ENCODE data around the gene IRF3.

Gene IRF3

GRCh38 chr19:49665351-49666119 lies at the start of gene IRF3, which contains the start of gene BCL2L12:
Gene IRF3, minus strand, starts transcription at chr19:49665857. Its CDS starts 1,019 bp downstream, at chr19:49664838.
Gene BCL2L12, plus strand, starts transcription at chr19:49665933. Its CDS starts 760 bp downstream, at chr19:49666693.
- DNase-seq, result peak; percentile 69 to 87

- DNase-seq, result no peak
Measured at GRCh38 chr19:49713236-49713845, 47.7 kb upstream of the IRF3 start.

- DNase-seq, result peak in 1 of 2 experiments; percentile 42
Measured at GRCh38 chr19:49712397-49712859, 46.8 kb upstream of the IRF3 start.

- DNase-seq, result no peak
Measured at GRCh38 chr19:49710372-49710951, 44.8 kb upstream of the IRF3 start.

GRCh38 chr19:49705919-49706318 lies 40.3 kb upstream of the IRF3 start:
- no peak for DNase-seq

GRCh38 chr19:49704888-49705642 lies 39.4 kb upstream of the IRF3 start:
- no peak for DNase-seq

GRCh38 chr19:49701271-49701786 lies 35.7 kb upstream of the IRF3 start:
- no peak for DNase-seq

GRCh38 chr19:49700563-49700962 lies 34.9 kb upstream of the IRF3 start:
- no peak for DNase-seq

- DNase-seq, result no peak
Measured at GRCh38 chr19:49699364-49699763, 33.7 kb upstream of the IRF3 start.

GRCh38 chr19:49696865-49697264 lies 31.2 kb upstream of the IRF3 start:
- DNase-seq, result no peak

- no peak for DNase-seq
Measured at GRCh38 chr19:49696115-49696514, 30.5 kb upstream of the IRF3 start.

GRCh38 chr19:49692147-49692506 lies 26.5 kb upstream of the IRF3 start:
- DNase-seq, result no peak

- DNase-seq, result no peak
Measured at GRCh38 chr19:49691243-49692146, 25.8 kb upstream of the IRF3 start.

- DNase-seq, result no peak
Measured at GRCh38 chr19:49690656-49691242, 25.1 kb upstream of the IRF3 start, which contains the start of gene CPT1C. Gene CPT1C, plus strand, starts transcription at chr19:49691116. Its CDS starts 1,137 bp downstream, at chr19:49692253.

GRCh38 chr19:49690079-49690655 lies 24.5 kb upstream of the IRF3 start:
- DNase-seq, result no peak

GRCh38 chr19:49689133-49690078 lies 23.7 kb upstream of the IRF3 start, which contains the start of gene ADM5:
Gene ADM5, plus strand, starts transcription at chr19:49689594. Its CDS starts 244 bp downstream, at chr19:49689838.
- no peak for DNase-seq

- no peak for DNase-seq
Measured at GRCh38 chr19:49688531-49689132, 23.0 kb upstream of the IRF3 start.

GRCh38 chr19:49687566-49688316 lies 22.1 kb upstream of the IRF3 start:
- DNase-seq, result peak in 1 of 2 experiments; percentile 12

All from SW 1271 (cell line).